Measurements from ENCODE around the gene COBLL1. TPM values are rescaled to one million over a fixed set of nuclear protein-coding genes. Genes with fewer than 3 reads are reported as not detected.
"Not testable (repeated sequence)": the region's sequence is repeated elsewhere in the genome, so short reads cannot be mapped to it uniquely, and the experiment has no call there.

The COBLL1 gene
- total and polyA plus RNA-seq, 11 donors = 4.0 to 36.9 (median 16.2) TPM

GRCh38 chr2:164714471-164714870 lies 127.2 kb downstream of the COBLL1 start:
- Histone ChIP-seq H3K9me3 (no peaks in the 10 kb centered on the region), H3K27ac (no peak overlapping the region), H3K27me3 (no peaks in the 10 kb centered on the region), H3K36me3 (peaks cover 0 to 34% (median 0%) of the 10 kb centered on the region in 9 donors), H3K4me1 (peaks cover 0 to 10% (median 0%) of the 10 kb centered on the region in 12 donors), H3K4me3 (no peak overlapping the region)
- TF ChIP-seq POLR2A (IDR thresholded peaks at IDR 0.05) = no peak
- TF ChIP-seq CTCF (IDR thresholded peaks at IDR 0.05) = no peak
- WGBS, 4 donors = 54 to 70% (median 65%) methylated on average over 1 of the region's 1 CpG
- ATAC-seq = peak in 3 of 4 donors; percentile 57 to 68 (median 65)
- intact Hi-C loops (cut with DNase I) = loop anchor here in 1 of 10 donors (10.0 kb wide), 1 partner anchor 150 kb away; no protein-coding TSS in a partner anchor
- DNase-seq = no peak

- intact Hi-C loops (cut with DNase I) = loop anchor here in 1 of 10 donors (10.0 kb wide), 1 partner anchor 147 kb away; no protein-coding TSS in a partner anchor
- no peak for DNase-seq
- Histone ChIP-seq H3K27me3 (no peaks in the 10 kb centered on the region), H3K27ac (no peak overlapping the region), H3K36me3 (peaks cover 0 to 13% (median 0%) of the 10 kb centered on the region in 9 donors), H3K4me1 (peaks cover 0 to 10% (median 0%) of the 10 kb centered on the region in 12 donors), H3K9me3 (no peaks in the 10 kb centered on the region), H3K4me3 (no peak overlapping the region)
- no peak for TF ChIP-seq CTCF (IDR thresholded peaks at IDR 0.05)
- no peak for TF ChIP-seq POLR2A (IDR thresholded peaks at IDR 0.05)
- WGBS, 4 donors = 55 to 78% (median 65%) methylated on average over 1 of the region's 1 CpG
- no peak for ATAC-seq
Measured at GRCh38 chr2:164711766-164712138, 129.9 kb downstream of the COBLL1 start.

GRCh38 chr2:164710837-164711765 lies 130.5 kb downstream of the COBLL1 start:
- WGBS, 4 donors = 94 to 99% (median 96%) methylated on average over 6 of the region's 6 CpGs
- H3K4me3 ChIP-seq = no peak overlapping the region
- DNase-seq = no peak
- H3K4me1 ChIP-seq = peaks cover 0 to 7% (median 0%) of the 10 kb centered on the region in 12 donors
- H3K36me3 ChIP-seq = peaks cover 0 to 13% (median 0%) of the 10 kb centered on the region in 9 donors
- ATAC-seq = no peak
- no peaks in the 10 kb centered on the region for H3K27me3 ChIP-seq
- H3K9me3 ChIP-seq = no peaks in the 10 kb centered on the region
- TF ChIP-seq CTCF (IDR thresholded peaks at IDR 0.05) = no peak
- no peak for TF ChIP-seq POLR2A (IDR thresholded peaks at IDR 0.05)
- intact Hi-C loops (cut with DNase I) = loop anchor here in 1 of 10 donors (10.0 kb wide), 1 partner anchor 146 kb away; no protein-coding TSS in a partner anchor
- no peak overlapping the region for H3K27ac ChIP-seq

- H3K27ac ChIP-seq, H3K9me3 ChIP-seq, H3K4me1 ChIP-seq, DNase-seq, H3K36me3 ChIP-seq, H3K27me3 ChIP-seq, H3K4me3 ChIP-seq, ATAC-seq: not testable (repeated sequence)
- WGBS, 4 donors = 94 to 97% (median 96%) methylated on average over 10 of the region's 10 CpGs
- intact Hi-C loops (cut with DNase I) = loop anchor here in 1 of 10 donors (10.0 kb wide), 1 partner anchor 146 kb away; no protein-coding TSS in a partner anchor
Measured at GRCh38 chr2:164710252-164710836, 131.3 kb downstream of the COBLL1 start.

All from heart left ventricle (tissue), 16 donors.